Activated effector memory CD4-positive, alpha-beta T cell treated with anti-CD3 and anti-CD28 coated beads, Interleukin-2, amount 50 U/mL, for 16 hours (primary cell): ENCODE data around the gene RPTOR.

ENCODE experiments used
- DNase-seq: peaks from one replicate; pipeline ENCODE4 v3.0.0-alpha.2; 2020

RPTOR gene

GRCh38 chr17:80956321-80957190 lies 411.9 kb downstream of the RPTOR start:
- peak; percentile 52 for DNase-seq

DNA sequence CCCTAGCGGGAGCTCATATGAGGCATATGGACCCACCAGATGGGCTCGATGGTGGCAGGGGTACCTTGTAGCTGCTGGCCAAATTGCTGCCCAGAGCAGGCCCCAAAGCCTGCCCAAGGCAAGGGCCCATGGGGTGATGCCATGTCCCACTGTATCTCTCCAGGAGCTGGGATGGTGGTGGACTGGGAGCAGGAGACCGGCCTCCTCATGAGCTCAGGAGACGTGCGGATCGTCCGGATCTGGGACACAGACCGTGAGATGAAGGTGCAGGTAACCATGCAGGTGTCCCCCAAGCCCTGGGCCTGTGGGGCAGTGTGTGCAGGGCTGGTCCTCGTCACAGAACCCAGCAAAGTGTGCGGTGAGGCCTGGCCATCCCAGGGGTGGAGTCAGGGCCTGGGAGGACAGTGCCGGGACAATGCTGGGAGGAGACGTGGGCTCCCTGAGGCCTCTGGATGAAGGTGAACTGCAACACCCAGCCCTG lies 412.9 kb downstream of the RPTOR start:
- peak; percentile 54 for DNase-seq

DNA sequence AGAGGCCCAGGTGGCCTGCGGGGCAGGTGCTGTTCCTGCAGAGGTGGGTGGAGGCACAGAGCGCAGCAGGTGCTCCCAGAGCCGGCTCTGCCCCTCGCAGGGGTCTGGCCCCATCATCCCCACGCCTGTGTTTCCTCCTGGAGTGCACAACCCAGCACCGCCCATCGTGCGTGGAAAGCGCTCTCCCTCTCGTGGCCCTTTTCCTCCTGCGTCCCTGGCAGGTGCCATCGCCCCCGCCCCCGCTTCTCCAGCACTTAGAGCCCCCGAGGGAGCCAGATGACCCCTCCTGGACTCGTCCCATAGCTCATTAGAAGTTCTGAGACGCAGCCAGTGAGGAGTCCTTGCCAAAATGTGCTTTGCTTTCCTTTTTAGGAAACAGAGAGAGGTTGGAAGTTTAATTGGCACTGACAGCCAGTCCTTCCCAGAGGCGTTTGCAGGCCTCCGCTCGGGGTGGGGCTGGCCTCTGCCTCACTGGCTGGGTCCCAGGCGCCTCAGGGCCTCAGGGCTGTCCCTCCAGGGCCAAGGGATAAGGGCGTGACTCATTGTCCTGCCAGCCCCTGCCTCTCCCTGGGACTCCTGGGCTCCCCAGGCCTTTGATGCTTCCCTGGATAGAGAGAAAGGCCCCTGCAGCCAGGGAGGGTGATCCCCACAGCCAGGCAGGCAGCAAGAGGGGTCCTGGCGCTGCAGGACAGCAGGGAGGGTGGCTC lies 414.8 kb downstream of the RPTOR start:
- DNase-seq = no peak

DNA sequence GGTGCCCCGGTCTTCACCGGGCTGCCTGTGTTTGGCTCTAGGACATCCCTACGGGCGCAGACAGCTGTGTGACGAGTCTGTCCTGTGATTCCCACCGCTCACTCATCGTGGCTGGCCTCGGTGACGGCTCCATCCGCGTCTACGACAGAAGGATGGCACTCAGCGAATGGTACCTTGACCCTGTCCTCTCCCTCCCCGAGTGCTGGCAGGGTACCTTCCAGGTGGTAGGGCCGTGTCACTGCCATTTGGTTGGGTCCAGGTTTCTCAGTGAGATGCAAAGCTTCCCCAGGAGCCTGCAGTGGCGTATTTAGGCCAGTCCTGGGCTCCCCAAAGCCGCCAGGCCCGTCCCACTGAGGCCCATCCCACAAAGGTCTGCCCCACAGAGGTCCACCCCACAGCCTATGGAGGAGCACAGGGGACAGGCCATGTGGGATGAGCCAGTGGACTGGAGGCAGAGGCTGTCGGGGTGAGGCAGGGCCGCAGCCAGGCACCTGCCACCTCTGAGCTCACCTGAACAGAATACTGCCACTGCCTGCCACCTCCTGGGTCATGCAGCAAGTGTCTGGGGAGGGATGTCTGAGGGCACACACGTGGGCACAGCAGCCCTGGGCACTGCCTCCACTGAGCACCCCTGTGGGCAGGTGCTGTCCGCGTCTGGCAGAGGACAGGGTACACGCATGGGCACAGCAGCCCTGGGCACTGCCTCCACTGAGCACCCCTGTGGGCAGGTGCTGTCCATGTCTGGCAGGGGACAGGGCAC lies 415.6 kb downstream of the RPTOR start:
- DNase-seq = no peak

GRCh38 chr17:80960797-80961452 lies 416.3 kb downstream of the RPTOR start:
- no peak for DNase-seq

DNA sequence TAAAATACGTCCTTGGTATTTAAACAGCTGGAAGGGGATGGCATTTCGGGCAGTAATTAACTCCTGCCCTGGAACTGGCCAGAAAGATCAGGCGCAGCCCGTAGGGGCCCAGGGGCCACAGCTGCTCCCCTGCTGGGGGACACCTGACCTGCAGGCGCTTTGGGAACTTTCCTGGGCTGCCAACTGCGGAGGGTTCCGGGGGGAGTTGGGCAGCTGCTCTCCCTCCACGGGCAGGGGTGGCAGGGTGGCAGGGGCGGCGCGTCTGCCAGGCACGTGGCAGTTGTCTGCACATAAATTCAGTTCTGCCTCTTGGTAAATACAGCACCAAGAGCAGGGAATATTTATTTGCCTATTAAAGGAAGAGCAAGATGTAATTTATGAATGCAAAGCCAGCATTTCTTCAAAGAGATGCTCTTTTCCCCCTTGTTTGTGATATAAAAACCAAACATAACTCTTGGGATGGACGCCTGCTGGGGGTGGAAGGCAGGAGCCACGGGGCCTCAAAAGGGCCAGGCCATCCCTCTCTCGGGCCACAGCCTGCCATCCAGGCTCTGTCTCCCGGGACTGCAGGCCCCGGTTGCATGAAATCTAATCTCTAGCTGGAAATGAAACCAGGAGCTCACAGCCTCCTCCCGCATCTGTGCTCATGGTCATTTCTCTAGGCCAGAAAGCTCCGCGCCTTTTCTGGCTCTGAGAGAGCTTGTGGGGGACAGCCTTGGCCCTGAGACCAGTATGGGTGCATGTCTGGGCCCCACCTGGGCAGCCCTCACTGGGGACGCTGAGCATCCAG lies 417.1 kb downstream of the RPTOR start:
- DNase-seq = no peak

DNA sequence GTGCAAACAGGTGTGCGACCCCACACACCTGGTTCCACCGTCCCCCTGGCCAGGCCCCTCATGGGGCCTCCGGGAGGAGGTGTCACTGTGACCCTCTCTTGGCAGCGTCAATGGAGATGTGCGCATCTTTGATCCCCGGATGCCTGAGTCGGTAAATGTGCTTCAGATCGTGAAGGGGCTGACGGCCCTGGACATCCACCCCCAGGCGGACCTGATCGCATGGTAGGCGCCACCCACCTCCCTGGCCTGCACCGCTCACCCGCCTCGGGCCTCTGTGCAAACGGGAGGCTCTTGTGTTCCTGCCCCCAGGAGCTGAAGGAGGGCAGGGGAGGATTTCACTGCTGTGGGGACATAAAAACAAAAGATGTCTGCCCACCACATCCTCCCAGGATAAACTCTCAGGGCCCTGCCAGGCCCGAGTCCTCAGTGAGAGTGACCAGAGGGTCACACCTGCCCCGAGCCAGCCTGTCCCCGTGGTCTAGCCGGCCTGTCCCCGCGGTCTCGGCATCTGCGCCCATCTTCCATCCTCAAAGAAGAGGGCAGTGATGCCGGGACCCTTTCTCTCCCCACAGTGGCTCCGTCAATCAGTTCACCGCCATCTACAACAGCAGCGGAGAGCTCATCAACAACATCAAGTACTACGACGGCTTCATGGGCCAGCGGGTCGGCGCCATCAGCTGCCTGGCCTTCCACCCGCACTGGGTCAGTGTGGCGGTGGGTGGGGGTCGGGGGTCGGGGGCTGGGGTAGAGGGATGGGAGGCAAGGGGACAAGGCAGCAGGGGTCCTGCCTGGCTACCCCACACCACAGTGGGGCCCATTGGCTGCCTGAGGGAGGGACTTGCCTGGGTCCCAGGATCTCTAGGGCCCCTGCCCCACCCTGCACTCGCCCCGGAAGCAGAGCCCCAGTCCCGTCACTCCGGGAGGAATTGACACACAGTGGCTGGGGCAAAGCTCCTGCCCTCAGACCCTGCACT lies 418.0 kb downstream of the RPTOR start:
- DNase-seq = no peak

- no peak for DNase-seq
Measured at GRCh38 chr17:80963812-80964543, 419.3 kb downstream of the RPTOR start.

GRCh38 chr17:80964544-80964856 lies 419.9 kb downstream of the RPTOR start:
- no peak for DNase-seq

- DNase-seq = no peak
Measured at GRCh38 chr17:80964859-80965580, 420.4 kb downstream of the RPTOR start.

DNA sequence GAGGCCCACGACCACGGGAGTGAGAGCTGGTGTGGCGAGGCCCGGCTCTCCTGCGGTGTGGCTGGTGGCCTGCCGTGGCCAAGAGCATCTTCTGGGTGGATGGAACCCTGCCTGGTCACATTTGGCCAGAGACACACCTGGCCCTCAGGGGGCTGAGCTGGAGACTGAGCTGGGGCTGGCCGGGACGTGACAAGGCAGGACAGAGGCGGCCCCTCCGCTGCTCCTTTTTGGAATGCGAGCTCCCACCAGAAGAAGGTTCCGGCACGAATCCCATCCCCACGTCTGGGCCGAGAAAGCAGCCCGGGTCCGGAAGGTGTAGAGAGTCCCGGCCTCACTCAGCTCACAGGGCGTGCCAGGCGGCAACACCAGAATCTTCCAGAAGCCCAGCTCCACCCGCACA lies 421.0 kb downstream of the RPTOR start:
- DNase-seq = no peak

DNA sequence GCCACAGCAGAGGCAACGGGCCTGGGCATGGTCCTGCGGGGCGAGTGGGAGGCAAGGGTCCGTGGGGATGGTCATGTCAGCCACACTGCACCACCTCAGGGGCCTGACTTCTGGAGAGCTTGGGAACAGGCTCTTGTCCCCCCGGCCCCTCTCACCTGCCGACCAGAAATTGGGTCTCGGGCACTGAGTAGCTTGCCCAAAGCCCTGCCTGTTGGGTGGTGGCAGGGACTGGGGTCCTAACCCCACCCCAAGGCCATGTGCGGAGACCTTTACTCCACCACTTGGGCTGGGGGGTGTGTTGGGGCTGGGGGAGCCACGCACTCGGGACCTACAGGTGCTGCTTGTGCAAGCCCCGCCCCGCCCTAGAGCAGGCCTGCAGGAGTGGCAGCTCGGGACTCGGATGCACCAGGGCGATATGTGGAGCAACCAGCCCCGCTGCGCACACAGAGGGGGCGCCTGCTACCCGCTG lies 422.8 kb downstream of the RPTOR start:
- no peak for DNase-seq

DNA sequence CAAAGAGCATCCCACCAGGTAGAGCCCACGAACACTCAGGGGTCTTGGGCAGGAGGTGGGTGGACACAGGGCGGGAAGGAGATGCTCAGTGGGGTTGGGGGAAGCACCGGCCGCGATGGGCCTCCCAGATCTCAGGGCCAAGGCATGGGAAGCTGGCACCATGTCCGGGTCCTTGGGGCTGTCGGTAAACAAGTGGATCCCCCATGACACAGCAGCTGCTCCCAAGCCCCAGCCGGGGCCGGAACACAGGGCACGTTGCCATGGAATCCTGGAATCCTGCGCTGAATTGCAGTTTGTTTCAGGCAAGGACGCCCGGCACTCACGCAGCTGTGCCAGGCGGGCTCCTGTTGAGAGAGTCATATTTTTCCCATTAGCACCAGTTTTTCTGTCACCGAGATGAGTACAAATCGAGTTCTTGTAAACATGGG lies 424.0 kb downstream of the RPTOR start:
- DNase-seq = no peak

DNA sequence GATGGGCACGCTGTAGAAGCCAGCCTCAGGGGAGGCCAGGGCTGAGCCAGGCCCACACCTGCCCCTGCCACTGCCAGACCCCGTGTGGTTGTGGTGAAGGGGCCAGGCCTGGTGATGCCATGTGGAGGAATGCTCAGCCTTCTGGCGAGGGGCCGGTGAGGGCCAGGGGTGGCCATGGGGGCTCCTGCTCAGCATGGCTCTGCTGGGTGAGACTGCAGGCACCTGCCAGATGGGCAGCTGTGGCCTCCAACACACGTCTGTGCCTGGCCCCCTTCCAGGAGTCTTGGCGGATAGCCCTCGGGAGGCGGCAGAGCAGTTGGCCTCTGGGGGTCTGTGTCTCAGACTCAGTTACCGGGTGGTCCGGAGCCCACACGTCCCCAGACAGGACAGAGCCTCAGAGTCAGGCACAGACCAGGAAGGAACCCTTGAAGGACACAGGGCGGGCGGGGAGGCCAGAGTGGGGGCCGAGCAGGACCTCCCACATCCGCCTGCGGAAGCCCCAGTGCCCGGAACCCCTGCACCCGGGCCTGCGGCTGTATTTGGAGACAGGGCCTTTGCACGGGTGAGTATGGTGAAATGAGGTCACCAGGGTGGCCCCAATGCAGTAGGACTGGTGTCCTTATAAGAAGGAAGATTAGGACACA lies 424.5 kb downstream of the RPTOR start:
- no peak for DNase-seq

GRCh38 chr17:80969674-80970043 lies 425.0 kb downstream of the RPTOR start:
- DNase-seq = no peak

GRCh38 chr17:80970044-80970761 lies 425.6 kb downstream of the RPTOR start:
- DNase-seq = peak; percentile 75

DNA sequence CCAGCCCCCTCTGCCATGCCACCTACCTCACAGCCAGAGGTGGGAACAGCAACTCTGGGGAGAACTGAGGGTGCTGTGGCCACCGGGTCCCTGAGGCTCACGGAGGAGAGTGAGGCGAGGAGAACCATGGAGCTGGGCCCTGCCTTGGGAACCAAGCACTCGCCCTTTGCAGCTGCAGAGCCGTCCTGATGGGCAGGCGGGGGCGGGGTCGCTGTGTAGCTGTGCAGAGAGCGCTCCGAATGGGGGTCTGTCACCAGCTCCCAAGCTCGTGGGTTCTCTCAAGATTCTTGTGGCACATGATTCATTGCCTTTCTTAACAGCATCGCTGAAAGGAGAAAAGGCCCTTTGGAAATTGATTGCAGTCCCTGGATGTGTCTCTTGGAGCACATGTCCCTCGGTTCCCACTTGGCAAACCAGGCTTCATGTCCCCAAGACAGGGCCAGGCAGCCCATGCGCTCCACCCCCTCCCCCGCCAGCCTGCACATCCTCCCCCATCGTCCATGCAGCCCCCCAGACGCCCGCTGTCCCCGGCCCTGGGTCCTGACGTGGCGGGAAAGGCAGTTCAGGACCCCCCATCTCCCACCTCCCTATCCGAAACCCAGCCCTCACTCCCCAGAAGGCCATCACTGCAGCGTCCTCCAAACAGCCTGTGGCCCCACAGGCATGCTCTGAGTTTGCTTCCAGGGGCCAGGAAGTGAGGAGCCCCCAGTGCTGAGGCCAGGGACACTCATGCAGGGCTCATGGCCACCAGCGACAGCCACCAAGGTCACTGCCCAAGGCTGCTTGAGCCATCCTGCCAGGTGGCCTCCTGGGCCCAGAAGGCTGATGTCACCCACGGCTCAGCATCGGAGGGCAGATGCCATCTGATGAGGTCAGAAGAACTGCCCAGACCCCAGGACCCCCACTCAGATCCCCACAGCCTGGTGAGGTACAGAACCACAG lies 426.4 kb downstream of the RPTOR start:
- no peak for DNase-seq
